Mucosa of rectum (tissue), 2 donors: Measurements from ENCODE around the gene ANKRD13D.
A peak's percentile ranks its signal among the peaks of the same experiment; 100 is the strongest.

Experiments used
- H3K27ac ChIP-seq, 2 donors: one replicate each; pipeline ENCODE4 v1.7.0; 2013; ENCODE audit warnings: inconsistent platforms in 2 of 2, low read depth in 2 of 2, low read length in 2 of 2
- H3K27me3 ChIP-seq, 2 donors: one replicate each; pipeline ENCODE4 v1.7.0; 2013; ENCODE audit warnings: low read length in 2 of 2; ENCODE audit not compliant: control insufficient read depth in 2 of 2, insufficient read depth in 2 of 2
- H3K36me3 ChIP-seq, 2 donors: one replicate each; pipeline ENCODE4 v1.7.0; 2013; ENCODE audit warnings: low read length in 2 of 2; ENCODE audit not compliant: control insufficient read depth in 2 of 2, insufficient read depth in 2 of 2
- H3K4me1 ChIP-seq, 2 donors: one replicate each; pipeline ENCODE4 v1.7.0; 2013; ENCODE audit warnings: low read length in 2 of 2, mild to moderate bottlenecking in 1 of 2; ENCODE audit not compliant: control insufficient read depth in 2 of 2, insufficient read depth in 2 of 2
- H3K4me3 ChIP-seq, 2 donors: one replicate each; pipeline ENCODE4 v1.7.0; 2013; ENCODE audit warnings: low read length in 2 of 2
- H3K9ac ChIP-seq, 2 donors: one replicate each; pipeline ENCODE4 v1.7.0; 2013; ENCODE audit warnings: low read length in 2 of 2, low read depth in 1 of 2, mild to moderate bottlenecking in 1 of 2
- H3K9me3 ChIP-seq, 2 donors: one replicate each; pipeline ENCODE4 v1.7.0; 2013; ENCODE audit warnings: low read length in 2 of 2; ENCODE audit not compliant: control insufficient read depth in 2 of 2
- donor health status: healthy.
- donor health status: Normal muscosa, but diverticular disease.

ANKRD13D gene

DNA sequence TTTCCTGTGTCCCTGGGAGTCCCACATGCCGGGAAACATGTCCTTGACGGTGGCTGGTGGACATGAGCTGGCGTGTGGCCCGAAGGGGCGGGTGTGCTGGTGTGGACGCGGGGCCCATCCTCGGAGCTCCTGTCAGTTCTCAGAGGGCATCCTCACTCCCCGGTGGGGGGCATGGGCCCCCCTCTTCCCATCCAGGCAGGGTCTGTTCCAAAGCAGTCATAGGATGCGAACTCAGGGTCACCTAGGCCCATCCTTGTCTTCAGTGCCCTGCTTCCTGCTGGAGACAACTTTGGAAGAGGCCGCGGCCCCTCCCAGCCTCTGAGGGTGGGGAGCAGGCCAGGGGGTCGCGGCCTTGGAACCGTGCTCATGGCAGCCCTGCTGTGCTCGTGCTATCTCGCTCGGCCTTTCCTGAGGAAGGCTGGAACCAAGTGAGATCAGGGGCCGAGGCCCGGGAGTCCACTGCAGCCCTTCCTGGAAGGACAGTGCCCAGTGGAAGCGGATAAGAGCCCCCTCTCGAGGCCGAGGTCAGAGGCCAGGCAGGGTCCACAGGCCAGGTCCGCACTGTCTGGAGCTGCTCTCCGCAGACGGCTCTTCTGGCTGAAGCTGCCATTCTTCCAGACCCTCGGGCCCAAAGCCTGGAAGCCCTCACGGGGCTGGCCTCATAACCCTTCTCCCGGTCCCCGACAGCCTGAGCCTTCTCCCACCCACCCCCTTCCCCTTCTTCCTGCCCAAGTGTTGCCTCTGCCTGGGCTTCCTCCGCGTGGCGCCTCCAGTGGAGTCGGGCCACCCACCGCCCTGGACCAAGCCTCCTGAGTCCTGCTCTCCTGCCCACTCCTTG lies 14.1 kb upstream of the ANKRD13D start:
- H3K9ac ChIP-seq: peak overlapping the region in 1 of 2 donors; percentile 17
- peaks cover 21 to 23% of the 10 kb centered on the region in 2 donors for H3K36me3 ChIP-seq
- H3K27ac ChIP-seq: peak overlapping the region; percentile 34 to 97
- H3K9me3 ChIP-seq: no peaks in the 10 kb centered on the region
- peaks cover 76 to 79% of the 10 kb centered on the region in 2 donors for H3K4me1 ChIP-seq
- no peak overlapping the region for H3K4me3 ChIP-seq
- no peaks in the 10 kb centered on the region for H3K27me3 ChIP-seq

DNA sequence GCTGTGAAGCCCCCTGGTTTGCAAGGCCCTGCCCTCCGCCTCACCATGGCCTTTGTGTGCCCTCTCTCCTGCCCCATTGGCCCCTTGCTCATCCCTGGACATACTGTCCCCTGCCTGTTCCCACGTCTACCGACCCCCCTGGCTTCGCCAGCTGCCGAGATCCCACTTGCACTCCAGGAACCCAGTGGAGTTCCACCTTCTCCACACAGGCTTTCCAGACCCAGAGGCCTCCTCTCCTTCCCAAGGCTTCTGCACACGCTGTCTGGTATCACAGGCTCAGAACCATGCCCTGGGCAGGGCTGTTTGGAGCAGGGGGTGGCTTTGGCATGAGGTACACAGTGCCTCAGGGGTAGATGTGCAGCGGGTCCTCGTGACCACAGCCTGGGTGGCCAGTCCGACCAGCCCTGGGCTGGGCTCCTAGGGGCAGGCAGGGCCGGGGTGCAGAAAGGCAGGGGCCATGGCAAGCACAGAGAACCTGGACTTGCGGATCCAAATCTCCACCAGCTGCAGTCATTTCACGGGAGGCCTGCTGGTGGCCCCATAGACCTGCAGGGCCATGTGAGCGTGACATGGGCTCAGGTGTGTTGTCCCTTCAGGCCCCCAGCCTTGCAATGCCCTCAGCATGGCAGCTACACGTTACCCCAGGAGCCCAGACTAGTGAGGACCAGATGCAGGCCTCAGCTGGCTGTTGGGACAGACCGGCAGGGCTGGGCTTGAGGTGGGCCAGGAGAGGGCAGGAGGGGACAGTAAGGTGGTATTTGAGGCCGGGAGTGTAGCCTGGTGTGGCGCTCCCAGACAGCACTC lies 13.3 kb upstream of the ANKRD13D start:
- Histone ChIP-seq H3K4me1 (peaks cover 67 to 70% of the 10 kb centered on the region in 2 donors), H3K9me3 (no peaks in the 10 kb centered on the region), H3K27ac (peak overlapping the region; percentile 34 to 97), H3K4me3 (no peak overlapping the region), H3K9ac (peak overlapping the region in 1 of 2 donors; percentile 74), H3K27me3 (no peaks in the 10 kb centered on the region), H3K36me3 (peaks cover 30 to 31% of the 10 kb centered on the region in 2 donors)

DNA sequence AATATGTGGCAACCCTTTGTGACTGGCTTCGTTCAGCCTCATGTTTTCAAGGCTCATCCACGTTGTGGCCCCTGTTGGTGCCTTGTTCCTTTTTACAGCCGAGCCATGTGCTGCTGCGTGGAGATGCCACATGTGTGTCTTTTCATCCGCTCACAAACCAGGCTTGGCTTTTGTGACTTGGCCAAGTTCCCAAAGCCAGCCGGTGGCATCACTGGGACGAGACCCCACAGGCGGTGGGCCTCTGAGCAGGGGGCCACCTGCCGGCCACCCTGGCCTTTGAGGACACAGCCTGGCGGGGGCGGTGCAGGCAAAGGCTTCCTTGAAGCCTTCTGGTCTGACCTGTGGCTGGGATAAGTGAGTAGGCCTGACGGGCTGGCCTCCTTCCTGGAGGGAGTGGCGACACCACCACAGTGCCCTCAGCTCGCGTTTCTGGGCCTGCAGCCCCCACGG lies 12.3 kb upstream of the ANKRD13D start:
- Histone ChIP-seq H3K9me3 (no peaks in the 10 kb centered on the region), H3K4me1 (peaks cover 58 to 61% of the 10 kb centered on the region in 2 donors), H3K4me3 (peak overlapping the region; percentile 39 to 56), H3K9ac (peak overlapping the region; percentile 74), H3K36me3 (peaks cover 39% of the 10 kb centered on the region in 2 donors), H3K27me3 (no peaks in the 10 kb centered on the region), H3K27ac (peak overlapping the region; percentile 90 to 97)

DNA sequence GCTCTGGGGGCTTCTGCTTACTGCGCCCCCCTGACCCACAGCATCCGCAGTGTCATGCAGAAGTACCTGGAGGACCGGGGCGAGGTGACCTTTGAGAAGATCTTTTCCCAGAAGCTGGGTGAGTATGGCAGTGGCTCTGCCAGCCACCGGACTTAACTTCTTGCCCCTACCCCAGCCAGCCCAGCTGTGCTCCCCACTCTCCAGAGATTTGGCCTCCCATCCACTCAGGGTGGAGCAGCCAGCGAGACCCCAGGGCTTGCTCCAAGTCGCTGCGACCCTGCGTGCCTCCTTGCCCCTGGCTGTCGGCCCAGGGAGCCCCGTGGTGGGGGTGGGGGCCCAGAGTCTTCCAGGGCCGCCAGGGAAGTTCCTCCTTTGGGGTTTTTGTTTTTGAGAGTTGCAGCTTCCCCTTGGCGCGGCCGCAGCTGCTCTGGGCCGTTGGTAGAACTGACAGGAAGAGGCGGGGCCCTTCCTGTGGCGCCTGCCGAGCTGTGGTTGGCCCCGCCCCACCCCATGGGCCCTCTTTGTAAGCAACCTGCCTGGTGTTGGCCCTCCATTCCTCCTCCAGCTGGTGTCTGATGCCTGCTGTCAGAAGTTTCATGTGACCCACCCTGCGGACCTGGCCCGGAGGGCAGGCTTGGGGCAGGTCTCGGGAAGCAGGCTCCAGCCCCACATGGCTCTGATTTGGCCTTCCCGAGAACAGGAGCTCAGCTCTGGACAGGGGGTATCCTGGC lies 11.7 kb upstream of the ANKRD13D start:
- Histone ChIP-seq H3K9ac (peak overlapping the region; percentile 74), H3K4me1 (peaks cover 52 to 55% of the 10 kb centered on the region in 2 donors), H3K9me3 (no peaks in the 10 kb centered on the region), H3K36me3 (peaks cover 41 to 42% of the 10 kb centered on the region in 2 donors), H3K27ac (peak overlapping the region; percentile 90 to 97), H3K27me3 (no peaks in the 10 kb centered on the region), H3K4me3 (peak overlapping the region; percentile 41 to 56)

DNA sequence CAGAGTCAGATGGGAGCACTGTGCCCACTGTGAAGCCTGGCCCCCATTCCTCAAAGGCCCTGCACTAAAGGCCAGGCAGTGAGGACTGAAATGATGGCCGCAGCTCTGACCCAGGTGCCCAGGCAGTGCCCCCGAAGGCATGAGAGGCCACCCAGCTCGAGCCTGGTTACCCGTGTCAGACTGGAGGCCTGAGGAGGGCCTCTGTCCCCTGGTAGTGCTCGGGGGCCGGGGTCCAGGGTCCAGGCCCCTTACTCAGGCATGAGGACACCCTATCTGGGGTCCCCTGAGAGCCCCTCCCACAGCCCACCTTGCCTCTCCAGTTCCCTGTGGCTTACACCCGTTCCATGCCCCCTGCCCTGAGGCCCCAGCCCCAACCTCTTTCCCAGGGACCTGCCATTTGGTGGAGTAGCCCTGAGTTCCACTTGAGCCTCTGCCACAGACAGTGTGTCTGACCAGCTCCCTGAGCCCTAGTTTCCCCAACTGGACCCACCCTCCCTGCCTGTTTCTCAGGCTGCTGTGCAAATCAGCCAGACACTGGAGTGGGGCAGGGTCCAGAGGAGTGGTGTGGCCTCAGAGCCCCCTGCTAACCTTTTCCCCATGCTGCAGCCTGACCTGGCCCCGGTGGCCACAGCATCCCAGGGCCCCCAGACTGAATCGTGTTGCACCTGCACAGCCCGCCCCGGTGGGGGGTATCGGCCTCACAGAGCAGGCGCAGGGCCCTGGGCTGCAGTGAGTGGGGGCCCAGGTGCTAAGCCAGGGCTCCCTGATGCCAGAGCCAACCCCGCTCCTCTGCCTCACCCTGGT lies 10.8 kb upstream of the ANKRD13D start:
- Histone ChIP-seq H3K27me3 (no peaks in the 10 kb centered on the region), H3K27ac (peak overlapping the region; percentile 90 to 97), H3K9me3 (no peaks in the 10 kb centered on the region), H3K9ac (peak overlapping the region; percentile 58 to 74), H3K4me3 (peak overlapping the region; percentile 25 to 56), H3K36me3 (peaks cover 43 to 47% of the 10 kb centered on the region in 2 donors), H3K4me1 (peaks cover 43 to 52% of the 10 kb centered on the region in 2 donors)

DNA sequence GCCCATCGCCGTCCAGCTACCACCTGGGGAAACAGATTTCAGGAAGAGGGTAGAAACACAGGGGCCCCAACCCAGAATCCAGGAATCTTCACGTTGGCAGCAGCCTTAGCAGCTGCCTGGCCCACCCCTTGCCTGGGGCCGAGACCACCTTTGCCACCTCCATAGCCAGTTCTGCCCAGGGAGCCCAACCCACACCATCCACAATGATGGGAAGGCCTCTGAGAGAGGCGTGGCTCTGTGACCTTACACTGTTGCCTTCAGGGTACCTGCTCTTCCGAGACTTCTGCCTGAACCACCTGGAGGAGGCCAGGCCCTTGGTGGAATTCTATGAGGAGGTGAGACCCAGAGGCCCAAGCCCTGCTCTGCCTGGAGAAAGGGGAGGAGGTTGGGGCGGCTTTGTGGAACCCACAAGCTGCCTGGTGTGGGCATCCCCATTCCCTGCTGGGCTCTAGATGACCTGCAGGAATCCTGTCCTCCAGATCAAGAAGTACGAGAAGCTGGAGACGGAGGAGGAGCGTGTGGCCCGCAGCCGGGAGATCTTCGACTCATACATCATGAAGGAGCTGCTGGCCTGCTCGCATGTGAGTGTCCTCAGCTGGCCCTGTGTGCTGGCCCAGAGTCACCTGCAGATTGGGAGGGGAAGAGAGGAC lies 10.0 kb upstream of the ANKRD13D start:
- Histone ChIP-seq H3K9ac (no peak overlapping the region), H3K27me3 (no peaks in the 10 kb centered on the region), H3K36me3 (peaks cover 50 to 54% of the 10 kb centered on the region in 2 donors), H3K4me1 (peaks cover 42 to 50% of the 10 kb centered on the region in 2 donors), H3K4me3 (no peak overlapping the region), H3K27ac (peak overlapping the region; percentile 90 to 97), H3K9me3 (no peaks in the 10 kb centered on the region)

DNA sequence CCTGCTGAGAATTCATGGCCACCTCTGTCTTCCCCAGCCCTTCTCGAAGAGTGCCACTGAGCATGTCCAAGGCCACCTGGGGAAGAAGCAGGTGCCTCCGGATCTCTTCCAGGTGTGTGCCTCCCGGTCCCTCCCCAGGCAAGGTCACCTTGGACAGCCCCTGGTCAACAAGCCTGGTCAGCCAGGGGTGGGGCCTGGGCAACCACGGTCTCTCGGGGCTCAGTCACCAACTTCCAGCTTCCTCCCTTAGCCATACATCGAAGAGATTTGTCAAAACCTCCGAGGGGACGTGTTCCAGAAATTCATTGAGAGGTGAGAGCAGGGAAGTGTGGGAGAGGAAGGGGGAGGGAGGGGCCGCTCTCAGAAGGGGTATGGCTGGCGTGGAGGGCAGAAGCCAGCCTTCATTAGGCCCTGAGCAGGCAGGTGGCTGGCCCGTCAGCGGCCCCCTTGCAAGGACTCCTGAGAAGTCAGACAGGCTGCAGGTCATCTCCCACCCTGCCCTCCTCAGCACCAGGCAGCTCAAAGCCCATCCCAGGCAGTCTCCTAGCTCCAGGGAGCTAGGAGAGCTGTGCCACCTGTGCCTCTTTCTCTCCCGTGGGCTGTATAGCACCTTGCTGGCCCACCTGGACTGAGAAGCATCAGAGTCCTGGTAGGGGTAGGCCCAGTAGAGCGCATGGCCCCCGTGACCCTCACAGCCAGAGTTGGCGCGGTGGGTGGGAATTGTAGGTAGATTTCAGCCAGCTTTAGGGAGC lies 9.3 kb upstream of the ANKRD13D start:
- H3K27ac ChIP-seq: peak overlapping the region in 1 of 2 donors; percentile 43
- no peak overlapping the region for H3K9ac ChIP-seq
- peaks cover 39 to 46% of the 10 kb centered on the region in 2 donors for H3K4me1 ChIP-seq
- no peak overlapping the region for H3K4me3 ChIP-seq
- H3K9me3 ChIP-seq: no peaks in the 10 kb centered on the region
- peaks cover 51 to 58% of the 10 kb centered on the region in 2 donors for H3K36me3 ChIP-seq
- no peaks in the 10 kb centered on the region for H3K27me3 ChIP-seq

DNA sequence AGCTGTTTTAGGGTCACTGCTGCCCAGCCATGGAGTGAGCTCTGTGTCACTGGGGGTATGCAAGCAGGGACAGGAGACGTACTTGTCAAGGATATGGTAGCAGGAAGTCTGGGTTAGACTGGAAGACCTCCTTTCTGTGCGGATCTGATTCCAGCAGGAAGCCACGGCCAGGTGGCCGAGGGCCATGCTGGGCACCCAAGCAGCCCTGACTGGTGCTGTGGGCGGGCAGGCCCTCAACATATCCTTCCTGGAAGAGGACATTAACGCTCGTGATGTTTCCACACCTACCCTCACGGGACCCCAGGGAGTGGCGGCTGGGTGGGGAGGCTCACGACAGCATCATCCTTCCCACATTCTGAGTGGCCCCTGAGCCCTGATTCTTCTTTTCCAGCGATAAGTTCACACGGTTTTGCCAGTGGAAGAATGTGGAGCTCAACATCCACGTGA lies 8.7 kb upstream of the ANKRD13D start:
- peaks cover 33 to 40% of the 10 kb centered on the region in 2 donors for H3K4me1 ChIP-seq
- H3K27ac ChIP-seq: peak overlapping the region in 1 of 2 donors; percentile 43
- peaks cover 55 to 63% of the 10 kb centered on the region in 2 donors for H3K36me3 ChIP-seq
- H3K9me3 ChIP-seq: no peaks in the 10 kb centered on the region
- H3K27me3 ChIP-seq: no peaks in the 10 kb centered on the region
- H3K4me3 ChIP-seq: no peak overlapping the region
- H3K9ac ChIP-seq: no peak overlapping the region
